Vagina (tissue), 2 donors: ENCODE data around the gene KMT2A.
A peak's percentile ranks its signal among the peaks of the same experiment; 100 is the strongest.

Source experiments
- POLR2A ChIP-seq, 2 donors: fragments of 450-650 bp; IDR thresholded peaks; one replicate each; pipeline ENCODE4 v1.6.1; 2017; ENCODE audit warnings: antibody characterized with exemption in 2 of 2, mild to moderate bottlenecking in 2 of 2, moderate library complexity in 2 of 2
- POLR2AphosphoS5 ChIP-seq, 2 donors: sonication (generic); formaldehyde crosslinking; IDR thresholded peaks; one replicate each; pipeline ENCODE4 v1.9.0; 2017; ENCODE audit warnings: antibody characterized with exemption in 2 of 2, mild to moderate bottlenecking in 2 of 2, low read depth in 1 of 2; ENCODE audit not compliant: insufficient read depth in 1 of 2
- TF ChIP-seq, protein P1 (sequence below), 3 experiments: fragments of 450-650 bp in 2 of 3; fragments of 200-600 bp in 1 of 3; sonication (generic) in 1 of 3; IDR thresholded peaks; one replicate each; pipeline ENCODE4 v1.5.1; 2017 to 2019; ENCODE audit warnings: antibody characterized with exemption in 3 of 3, mild to moderate bottlenecking in 2 of 3, moderate library complexity in 2 of 3

DNA sequence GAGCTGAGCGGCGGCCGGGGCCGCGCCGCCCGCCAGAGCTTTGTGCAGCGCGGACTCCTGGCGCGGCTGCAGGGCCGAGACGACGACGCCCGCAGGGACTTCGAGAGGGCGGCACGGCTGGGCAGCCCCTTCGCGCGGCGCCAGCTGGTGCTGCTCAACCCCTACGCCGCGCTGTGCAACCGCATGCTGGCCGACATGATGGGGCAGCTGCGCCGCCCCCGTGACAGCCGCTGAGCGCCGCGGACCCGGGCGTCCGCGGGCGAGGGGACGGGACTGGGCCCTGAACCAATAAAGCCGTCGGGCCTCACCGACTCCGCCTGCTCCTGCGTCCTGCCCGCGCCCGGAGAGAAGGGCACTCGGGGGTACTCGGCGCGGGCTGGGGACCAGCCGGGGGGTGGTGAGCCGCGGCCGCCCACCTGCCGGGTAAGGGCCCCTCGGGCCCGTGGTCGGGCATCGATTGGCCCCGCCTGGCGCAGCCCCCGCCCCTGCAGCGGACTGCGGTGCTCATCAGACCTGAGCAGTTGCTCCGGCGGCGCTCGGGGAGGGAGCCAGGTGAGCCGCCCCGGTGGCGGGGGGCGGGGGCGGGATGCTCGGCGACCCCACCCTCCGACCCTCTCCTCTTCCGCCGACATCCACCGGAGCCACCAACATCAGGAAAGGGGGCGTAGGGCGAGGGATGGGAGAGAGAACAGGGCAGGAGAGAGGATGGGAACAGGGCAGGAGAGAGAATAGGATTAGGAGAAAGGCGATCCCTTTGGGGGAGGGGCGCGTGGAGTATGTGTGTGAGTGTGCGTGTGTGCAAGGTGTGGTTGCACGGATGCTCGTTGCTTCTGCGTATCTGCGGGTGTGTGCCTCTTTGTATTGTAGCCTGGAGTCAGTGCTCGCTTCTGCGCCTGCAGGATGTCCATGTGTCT, 94.6 kb downstream of the KMT2A start, which contains the start of gene TMEM25:
- TF ChIP-seq, protein P1, sequence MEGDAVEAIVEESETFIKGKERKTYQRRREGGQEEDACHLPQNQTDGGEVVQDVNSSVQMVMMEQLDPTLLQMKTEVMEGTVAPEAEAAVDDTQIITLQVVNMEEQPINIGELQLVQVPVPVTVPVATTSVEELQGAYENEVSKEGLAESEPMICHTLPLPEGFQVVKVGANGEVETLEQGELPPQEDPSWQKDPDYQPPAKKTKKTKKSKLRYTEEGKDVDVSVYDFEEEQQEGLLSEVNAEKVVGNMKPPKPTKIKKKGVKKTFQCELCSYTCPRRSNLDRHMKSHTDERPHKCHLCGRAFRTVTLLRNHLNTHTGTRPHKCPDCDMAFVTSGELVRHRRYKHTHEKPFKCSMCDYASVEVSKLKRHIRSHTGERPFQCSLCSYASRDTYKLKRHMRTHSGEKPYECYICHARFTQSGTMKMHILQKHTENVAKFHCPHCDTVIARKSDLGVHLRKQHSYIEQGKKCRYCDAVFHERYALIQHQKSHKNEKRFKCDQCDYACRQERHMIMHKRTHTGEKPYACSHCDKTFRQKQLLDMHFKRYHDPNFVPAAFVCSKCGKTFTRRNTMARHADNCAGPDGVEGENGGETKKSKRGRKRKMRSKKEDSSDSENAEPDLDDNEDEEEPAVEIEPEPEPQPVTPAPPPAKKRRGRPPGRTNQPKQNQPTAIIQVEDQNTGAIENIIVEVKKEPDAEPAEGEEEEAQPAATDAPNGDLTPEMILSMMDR (IDR thresholded peaks at IDR 0.05): no peak
- no peak for TF ChIP-seq POLR2A (IDR thresholded peaks at IDR 0.05)
- peak in 1 of 2 donors; percentile 30 for TF ChIP-seq POLR2AphosphoS5 (IDR thresholded peaks at IDR 0.05; ENCODE audit: insufficient read depth in 1 of 2, low read depth in 1 of 2)
